8988T (cell line): ENCODE data around the gene ZNF764.

Source experiments
- DNase-seq: peaks from one replicate; pipeline ENCODE4 v3.0.0; 2011

ZNF764 gene

GRCh38 chr16:30569746-30570635 lies 11.8 kb upstream of the ZNF764 start:
- no peak for DNase-seq

DNA sequence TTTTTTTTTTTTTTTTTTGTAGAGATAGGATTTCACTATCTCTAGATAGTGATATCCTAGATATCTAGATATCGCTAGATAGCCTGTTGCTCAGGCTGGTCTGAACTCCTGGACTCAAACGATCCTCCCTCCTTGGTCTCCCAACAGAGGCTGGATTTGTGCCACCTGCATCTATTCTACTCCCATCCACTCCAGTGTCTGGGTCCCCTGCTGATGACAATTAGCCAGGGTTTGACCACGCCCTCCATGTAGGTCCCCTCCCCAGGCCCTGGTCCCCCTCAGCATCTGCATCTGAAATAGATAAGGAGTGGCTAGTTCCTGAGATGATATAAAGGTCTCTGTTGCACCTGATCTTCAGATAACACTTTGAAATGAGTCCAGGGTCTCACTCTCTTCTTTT lies 11.1 kb upstream of the ZNF764 start:
- no peak for DNase-seq

DNA sequence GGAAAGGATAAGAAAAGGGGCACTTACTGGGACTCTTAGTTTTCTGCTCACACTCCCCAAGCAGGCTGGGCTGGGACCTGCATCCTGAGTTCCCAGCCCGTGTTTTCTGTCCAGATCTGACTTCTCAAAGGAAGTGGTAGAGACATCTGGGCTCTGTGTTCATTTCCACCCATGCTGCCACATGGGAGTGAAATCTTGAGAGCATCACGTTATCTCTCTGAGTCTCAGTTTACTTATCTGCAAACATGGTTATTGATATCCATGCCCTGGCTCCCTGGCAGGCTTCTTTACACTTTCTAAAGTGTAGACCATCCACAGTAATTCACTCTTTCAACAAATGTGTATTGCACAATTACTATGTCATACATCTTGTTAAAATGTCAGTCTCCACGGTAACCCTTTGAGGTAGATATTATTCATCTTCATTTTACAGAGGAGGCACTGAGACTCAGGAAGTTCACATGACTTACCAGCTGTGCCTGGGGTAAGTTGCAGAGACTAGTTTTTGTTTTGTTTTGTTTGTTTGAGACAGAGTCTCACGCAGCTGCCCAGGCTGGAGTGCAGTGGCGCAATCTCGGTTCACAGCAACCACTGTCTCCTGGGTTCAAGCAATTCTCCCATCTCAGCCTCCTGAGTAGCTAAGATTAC lies 9.9 kb upstream of the ZNF764 start:
- DNase-seq = no peak

- DNase-seq = no peak
These were observed 9.2 kb upstream of the ZNF764 start for GRCh38 chr16:30567160-30567990.

DNA sequence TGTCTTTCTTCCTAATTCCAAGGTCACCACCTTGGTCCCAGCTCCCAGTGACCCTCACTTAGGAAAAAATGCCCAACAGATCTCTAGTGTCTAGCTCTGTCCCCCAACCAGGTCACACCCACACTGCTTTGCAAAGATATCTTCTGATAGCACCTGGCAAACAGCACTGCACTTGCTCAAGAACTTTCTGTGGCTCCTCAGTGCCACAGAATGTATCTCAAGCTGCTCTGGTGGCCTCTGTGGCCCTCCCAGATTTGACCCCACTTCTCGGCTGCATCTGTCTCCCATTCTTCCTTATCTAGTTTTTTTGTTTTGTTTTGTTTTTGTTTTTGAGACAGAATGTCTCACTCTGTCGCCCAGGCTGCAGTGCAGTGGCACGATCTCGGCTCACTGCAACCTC lies 8.4 kb upstream of the ZNF764 start:
- DNase-seq = no peak

DNA sequence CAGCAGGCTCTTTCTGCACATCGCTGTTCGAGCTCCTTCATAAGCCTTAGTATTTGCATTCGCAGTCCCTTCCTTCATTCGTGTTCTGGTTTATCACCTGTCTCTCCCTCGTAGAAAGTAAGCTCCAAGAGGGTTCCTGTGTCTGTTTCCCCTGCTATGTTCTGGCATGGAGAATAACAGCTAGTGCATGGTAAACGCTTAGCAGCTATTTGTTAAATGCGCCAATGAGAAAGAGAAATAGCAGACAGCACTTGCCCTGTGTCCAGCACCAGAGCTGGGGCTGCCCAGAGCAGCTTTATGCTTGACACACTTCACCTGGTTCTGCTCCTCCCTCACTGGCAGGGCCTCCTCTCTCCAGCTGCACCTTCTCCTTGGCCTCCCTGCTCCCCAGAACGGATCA lies 7.8 kb upstream of the ZNF764 start:
- DNase-seq = no peak

DNA sequence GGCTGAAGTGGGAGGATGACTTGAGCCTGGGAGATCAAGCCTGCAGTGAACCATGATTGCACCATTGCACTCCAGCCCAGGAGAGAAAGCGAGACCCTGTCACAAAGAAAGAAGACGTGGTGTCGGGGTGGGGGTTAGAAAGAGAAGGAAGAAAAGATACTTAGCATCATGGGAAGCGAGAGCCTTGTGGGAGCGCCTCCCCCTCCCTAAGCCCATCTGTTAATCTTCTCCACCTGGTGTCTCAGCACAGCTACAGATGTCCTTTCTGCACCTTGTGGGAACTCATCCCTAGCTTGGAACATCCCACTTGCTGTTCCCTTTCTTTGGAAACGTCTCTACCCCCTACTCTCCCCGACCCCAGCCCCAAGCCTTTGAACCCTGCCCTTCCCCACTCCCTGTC lies 7.4 kb upstream of the ZNF764 start:
- DNase-seq = no peak

GRCh38 chr16:30562021-30562420 lies 3.8 kb upstream of the ZNF764 start:
- no peak for DNase-seq

DNA sequence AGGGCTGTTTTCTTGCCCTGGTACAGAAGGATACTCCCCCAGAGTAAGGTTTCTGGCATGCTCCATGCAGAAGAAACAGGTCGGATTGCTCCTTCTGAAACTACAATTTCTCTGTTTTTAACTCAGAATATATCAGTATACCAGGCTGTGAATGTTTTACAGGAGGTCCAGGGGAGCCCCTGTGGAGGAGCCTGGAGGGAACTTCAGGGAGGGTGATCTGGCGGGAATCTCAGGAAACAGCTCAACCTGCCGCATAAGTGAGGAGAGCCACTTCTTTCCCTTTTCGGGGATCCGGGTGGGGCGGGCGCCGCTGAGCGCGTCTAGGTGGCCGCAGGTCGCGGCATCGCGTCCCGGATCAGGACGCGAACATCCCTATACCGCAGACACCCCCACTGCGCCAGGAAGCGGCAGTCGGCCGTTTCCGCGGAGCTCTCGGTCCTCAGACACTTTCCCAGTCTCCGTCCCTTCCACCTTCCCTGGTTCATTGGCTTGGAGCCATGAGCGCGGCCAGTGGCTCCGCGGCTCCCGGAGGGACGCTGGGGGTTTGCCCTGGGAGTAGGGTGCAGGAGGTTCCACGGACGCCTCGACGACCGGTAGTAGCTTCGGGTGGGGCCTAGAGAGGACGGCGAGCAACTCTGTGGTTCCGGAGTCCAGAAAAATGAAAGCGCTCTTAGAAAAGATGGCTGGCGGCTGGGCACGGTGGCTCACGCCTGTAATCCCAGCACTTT lies 3.1 kb upstream of the ZNF764 start:
- DNase-seq = no peak

DNA sequence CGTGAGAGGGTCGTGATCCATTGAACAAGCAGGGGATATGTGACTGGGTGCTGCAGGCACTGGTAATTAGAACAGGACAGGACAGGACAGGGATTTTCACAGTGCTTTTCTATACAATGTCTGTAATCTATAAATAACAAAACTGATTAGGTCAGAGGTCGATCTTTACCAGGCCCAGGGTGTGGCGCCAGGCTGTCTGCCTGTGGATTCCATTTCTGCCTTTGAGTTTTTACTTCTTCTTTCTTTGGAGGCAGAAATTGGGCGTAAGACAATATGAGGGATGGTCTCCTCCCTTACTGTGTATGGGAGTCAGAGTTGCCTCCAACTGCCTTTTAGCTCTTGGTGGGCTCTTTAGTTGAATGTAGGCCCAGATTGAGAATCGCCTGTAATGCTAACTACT lies 1.5 kb upstream of the ZNF764 start:
- DNase-seq = no peak

DNA sequence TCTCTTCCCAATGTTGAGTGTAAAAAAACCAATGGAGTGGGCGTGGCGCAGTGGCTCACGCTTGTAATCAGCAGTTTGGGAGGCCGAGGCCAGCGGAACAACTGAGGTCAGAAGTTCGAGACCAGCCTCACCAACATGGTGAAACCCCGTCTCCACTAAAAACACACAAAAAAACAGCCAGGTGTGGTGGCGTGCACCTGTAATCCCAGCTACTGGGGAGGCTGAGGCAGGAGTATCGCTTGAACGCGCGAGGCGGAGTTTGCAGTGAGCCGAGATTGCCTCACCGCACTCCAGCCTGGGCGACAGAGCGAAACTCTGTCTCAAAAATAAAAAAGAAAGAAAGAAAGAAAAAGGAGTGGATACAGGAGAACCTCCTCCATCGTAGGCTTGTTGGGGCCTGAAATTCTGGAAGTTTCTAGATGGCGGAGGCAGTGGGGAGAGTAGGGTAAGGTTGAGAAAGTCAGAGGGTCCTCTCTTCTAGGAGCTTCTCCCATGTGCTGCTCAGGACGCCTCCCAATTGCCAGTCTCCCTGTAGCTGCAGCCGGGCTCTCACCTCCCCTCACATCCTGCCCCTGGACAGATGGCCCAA lies 709 bp upstream of the ZNF764 start:
- no peak for DNase-seq

- no peak for DNase-seq
These were observed 542 bp downstream of the ZNF764 start for GRCh38 chr16:30557707-30557956.

- no peak for DNase-seq
These were observed 2.1 kb downstream of the ZNF764 start for GRCh38 chr16:30556125-30556473.

DNA sequence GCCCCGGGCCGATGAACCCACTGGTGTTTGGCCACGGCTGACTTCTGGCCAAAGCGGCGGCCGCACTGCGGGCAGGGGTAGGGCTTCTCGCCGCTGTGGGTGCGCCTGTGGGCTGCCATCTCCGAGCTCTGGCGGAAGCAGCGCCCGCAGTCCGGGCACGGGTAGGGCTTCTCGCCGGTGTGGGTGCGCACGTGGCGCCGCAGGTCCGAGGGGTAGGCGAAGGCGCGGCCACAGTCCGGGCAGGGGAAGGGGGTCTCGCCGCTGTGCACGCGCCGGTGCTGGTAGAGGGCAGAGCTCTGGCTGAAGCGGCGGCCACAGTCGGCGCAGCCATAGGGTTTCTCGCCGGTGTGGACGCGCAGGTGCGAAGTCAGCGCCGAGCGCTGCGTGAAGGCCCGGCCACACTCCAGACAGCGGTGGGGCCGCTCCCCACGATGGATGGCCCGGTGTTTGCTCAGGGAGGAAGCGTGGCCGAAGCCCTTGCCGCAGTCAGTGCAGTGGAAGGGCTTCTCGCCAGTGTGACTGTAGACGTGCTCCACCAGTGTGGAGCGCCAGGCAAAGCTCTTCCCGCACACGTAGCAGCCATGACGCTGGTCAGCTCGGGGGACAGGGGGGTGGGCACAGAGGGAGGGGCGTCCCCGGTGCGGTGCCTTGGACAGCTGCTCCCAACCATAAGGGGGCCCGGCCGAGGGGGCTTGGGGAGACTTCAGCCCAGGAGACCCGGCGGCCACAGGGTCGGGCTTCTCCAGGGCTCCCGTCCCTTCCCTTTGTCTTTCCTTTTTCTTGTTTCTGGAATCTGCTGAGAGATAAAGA lies 2.7 kb downstream of the ZNF764 start:
- no peak for DNase-seq

GRCh38 chr16:30554557-30555314 lies 3.4 kb downstream of the ZNF764 start:
- no peak for DNase-seq

- DNase-seq = no peak
These were observed 4.7 kb downstream of the ZNF764 start for GRCh38 chr16:30553393-30553899.

DNA sequence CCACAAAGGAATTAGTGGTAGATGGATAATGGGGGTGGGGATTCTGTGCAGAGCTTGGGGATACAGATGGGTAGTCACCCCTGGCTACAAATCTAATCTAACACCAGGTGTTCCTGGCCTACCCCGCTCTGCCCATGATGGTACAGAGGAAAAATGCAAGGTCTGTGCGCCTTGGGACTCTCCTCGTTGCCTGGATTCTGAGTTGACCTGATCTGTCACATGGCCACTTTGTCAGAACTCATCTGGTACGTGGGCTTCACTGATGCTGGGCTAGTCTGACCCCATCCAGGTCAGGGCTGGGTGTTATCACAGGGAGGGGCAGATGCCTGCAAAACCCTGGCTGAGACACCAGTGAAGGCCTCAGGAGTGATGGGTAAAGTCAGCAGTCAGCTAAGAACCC lies 5.2 kb downstream of the ZNF764 start:
- DNase-seq = no peak

DNA sequence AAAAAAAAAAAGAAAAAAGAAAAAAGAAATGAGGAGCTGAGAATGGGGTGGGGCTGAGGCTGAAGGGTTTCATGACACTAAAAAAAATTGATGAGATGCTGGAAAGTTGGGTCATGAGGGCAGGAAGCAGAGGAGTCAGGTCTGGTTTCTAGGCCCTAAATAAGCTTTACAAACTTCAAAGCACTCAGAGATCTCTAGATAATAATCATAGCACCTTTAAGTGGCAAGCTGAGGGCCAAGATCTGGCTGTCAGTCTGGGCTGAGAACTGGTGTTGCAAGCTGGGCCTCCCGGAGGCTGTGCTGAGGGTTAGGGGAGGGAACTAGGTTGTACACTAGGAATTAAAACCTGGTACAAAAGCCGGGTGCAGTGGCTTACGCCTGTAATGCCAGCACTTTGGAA lies 6.4 kb downstream of the ZNF764 start:
- no peak for DNase-seq

GRCh38 chr16:30548416-30549253 lies 9.5 kb downstream of the ZNF764 start:
- DNase-seq = no peak

DNA sequence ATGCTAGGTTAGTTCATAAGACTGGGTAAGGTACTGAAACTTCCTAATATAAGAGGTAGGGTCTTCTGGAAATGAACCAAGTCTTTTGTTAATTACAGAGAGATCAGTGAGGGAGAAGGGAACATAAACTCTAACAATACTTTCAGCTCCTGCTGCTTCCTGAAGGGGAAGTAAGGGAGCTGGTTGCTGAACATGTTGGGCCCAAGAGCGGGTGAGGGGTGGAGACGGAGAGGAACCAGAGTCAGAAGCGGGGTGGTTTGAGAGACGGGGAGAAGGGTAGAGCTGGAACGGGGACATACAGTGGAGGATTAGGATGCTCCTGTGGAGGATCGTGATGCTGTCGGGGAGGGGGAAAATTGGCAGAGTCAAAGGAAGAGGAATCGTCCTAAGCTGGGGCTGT lies 12.1 kb downstream of the ZNF764 start:
- DNase-seq = no peak
